ENCODE measurements around the gene PRICKLE3.

The PRICKLE3 gene

DNA sequence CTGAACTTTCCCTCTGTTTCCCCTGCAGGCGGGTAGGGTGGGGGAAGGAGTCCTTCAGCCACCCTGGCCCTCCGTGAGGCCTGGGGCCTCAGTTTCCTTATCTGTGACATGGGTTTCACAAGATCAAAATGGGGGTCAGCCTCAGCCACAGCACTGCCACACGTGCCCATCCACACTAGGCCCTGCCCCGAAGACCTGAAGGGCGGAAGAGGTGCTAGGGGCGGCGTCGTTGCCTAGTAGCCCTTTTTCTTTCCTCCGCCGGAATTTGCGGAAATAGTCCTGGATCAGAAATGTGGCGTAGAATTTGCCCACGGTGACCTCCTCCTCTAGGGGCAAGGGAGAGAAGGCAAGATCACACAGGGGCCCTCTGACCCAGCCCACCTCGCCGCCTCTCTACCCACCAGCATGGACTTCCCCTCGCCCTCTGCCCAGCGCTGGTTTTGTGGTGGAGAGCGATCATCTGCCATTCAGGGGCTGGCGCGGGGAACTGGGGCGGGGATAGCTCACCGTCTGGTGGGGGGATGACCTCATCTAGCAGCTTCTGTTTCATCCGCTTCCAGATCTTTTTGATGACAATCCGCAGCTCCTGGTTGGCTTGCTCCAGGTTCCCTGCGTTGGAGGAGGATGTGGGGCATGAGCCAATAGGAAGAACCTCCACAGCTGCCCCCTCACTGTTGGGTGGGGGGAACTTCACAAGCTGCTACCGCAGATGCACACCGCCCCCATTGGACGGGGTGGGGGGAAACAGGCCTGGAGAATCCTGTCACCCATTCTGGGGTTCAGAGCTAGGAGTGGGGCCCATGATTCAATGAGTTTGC is 23.5 kb upstream of the PRICKLE3 start:
- DNase-seq (ENCODE audit: insufficient read length, low spot score) (no peak), FAIRE-seq (no peak)

DNA sequence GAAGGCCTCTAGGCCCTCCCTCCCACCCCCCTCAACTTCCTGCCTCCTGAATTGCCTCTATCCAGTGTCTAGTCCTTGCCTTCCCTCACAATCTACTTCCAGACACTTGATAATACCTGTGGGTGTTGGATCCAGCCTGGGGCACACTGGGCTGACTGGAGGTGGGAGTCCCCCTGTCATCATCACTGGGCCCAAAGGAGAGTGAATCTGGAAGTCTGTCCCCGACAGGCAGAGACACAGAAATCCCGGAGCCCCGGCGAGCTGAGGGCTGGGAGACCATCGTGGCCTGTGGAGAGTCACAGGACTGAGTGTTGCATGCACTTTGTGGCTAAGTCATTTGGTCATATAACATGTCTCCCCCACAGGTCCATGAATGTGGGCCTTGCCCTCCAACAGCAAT is 22.2 kb upstream of the PRICKLE3 start:
- FAIRE-seq (no peak), DNase-seq (ENCODE audit: insufficient read length, low spot score) (no peak)

DNA sequence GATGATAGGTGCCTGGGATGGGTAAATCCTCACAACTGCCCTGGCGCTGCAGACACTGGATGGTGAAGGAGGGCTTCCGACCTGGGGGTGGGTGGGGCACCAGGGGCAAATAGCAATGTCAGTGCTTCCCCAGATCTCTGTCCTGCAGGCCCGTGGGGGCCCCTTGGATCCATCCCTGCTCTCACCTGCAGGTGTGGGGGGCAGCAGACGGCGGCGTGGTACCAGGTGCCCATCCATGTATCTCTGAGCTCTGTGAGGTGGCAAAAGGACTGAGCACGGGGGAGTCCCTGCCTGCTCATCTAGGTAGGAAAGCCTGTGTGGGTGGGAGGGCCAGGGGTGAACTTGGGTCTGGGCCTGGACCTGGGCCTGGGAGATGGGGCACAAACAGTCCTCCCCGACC is 20.4 kb upstream of the PRICKLE3 start:
- FAIRE-seq, result no peak
- no peak for DNase-seq (ENCODE audit: insufficient read length, low spot score)

DNA sequence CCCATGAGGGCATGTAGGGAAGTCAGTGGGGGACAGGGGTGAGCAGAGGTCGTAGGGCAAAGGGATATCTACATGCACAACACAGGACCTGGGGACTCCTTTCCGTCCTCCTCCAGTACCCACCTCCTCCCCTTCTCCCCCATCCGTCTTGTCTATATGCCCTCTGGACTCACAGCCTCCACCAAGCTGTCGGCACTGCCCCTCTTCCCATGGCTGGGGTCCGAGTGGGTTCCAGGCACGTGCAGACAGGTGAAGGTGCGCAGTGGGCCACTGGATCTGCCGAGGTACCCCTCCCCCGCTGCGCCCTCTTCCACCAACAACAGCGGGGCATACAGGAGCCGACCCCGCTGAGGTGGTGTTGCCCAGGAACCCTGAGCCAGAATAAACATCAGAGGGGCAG is 19.3 kb upstream of the PRICKLE3 start:
- DNase-seq (ENCODE audit: insufficient read length, low spot score) (no peak), FAIRE-seq (no peak)

DNA sequence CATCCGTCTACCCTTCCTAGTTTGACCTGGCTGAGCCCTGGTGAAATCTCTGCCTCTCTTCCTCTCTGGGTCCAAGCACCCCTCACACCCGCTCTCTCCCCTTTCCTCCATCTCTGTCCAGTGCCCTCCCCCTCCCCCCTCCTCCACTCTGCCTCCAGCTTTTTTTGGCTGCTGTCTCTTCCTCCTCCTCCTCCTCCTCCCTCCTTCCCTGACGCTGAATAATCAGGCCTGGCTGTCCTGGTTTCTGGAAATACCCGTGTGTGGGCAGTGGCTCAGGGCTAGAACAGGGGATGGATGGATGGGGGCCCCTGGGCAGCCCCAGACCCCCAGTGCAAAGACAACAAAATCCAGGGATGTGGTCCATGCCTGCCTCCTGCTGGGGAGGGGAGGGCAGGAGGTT is 18.5 kb upstream of the PRICKLE3 start:
- no peak for DNase-seq (ENCODE audit: insufficient read length, low spot score)
- no peak for FAIRE-seq

DNA sequence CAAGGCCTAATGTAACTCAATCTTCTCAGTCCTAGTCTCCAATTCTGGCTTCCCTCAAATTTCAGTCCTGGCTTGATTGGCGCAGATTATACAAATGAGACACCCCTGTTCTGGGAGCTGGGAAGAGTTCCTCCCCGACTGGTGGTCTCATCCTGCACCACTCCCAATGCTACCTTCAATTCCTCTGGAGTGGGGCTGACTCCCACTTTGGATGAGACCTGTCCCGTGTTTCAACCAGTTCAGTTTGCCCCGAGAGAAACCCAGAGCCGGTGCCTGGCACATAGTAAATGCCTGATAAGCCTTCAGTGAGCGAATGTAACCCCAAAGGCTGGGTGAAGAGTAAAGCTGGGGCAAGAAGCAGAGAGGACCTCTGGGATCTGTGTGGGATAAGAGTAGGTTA is 17.8 kb upstream of the PRICKLE3 start:
- DNase-seq (ENCODE audit: insufficient read length, low spot score), result no peak
- no peak for FAIRE-seq

DNA sequence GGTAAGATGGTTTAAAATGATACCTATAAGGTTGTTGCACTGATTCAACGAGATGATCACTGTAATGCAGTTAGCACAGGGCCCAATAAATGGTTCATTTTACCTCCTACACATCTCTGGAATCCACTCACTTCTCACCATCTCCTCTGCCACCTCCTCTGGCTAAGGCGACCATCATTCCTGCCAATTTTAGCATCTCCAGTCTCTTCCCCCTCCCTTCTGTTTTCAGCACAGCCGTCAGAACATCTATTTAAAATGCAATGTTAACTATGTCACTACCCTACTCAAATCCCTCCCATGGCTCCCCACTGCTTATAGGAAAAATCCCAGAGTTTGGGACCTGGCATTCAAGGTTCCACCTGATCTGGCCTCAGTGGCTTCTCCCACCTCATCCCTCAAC is 17.4 kb upstream of the PRICKLE3 start:
- no peak for DNase-seq (ENCODE audit: insufficient read length, low spot score)
- no peak for FAIRE-seq

DNA sequence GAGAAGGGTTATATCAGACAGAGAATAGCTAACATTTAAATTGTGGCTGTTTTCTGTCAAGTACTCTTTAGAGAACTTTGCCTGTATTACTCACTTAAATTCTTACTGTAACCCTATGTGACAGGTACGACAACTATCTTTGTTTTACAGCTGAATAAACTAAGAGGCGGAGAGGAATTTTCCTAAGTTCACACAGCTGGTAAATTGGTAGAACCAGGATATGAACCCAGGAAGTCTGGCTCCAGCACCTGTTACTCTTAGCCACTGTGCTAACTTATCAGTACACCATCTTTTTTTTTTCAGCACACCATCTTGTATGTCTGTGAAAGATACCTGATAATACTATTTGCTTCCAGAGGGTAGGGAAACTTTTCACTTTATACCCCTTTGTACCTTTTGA is 15.8 kb upstream of the PRICKLE3 start:
- FAIRE-seq (no peak), DNase-seq (ENCODE audit: insufficient read length, low spot score) (no peak)

DNA sequence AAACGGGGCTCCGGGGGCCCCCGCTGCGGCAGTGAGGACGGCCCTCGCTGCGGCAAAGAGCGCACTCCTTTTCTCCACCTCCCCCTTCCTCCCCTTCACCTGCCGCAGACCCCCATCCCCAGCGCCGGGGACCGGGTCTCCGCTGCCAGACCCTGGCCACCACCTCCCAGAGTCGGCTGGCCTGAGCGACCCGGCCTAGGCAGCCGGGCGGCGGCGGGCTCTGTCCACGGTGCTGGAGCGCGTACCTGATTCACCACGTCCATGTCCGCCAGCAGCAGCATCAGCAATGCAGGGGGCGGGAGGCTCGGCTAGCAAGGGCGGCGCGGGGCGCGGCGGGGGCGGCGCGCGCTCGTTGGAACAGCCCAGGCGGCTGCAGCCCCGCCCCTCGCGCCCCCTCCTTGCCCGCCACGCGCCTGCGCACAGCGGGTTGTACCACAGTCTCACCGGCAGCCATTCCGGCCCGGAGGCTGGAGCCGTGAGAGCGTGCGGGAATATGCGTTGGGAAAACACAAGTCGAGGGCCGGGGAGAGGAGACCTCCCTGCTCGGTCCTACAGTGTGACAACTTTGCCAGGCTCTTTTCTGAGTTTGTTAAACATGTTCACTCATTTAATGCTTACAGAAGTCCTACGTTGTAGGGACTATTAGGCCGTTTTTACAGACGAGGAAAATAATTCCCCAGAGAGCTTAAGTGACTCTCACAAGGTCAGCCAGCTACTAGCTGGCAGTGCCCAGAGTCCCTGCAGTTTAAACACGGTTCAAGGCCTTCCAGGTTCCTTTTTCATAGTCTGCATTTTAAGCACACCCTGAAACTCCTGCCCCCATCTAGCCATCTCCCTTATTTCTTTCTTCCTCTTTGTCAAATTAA is 14.0 kb upstream of the PRICKLE3 start, which contains the start of gene SYP:
TSS of gene SYP (minus strand) at position 288 of the 866 bp plus-strand sequence. CDS start at position 281, 7 bp downstream.
- FAIRE-seq, result peak; percentile 33

DNA sequence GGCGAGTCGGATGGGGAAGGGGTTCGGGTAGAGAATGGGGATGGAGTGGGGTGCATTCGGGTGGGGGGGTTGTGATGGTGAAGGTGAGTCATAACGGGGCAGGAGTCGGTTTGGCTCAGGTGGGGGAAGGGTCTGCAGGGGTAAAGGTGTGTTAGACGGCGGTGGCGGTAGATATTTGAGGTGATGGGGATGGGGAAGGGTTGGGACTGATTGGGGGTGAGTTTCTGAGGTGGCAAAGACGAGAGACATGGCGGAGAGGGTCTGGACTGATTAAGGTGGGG is 13.1 kb upstream of the PRICKLE3 start:
- FAIRE-seq, result no peak
- no peak for DNase-seq (ENCODE audit: insufficient read length, low spot score)

More for the DNA sequence above, 14.0 kb upstream of the PRICKLE3 start, which contains the start of gene SYP:
- peak; percentile 75 for DNase-seq (ENCODE audit: insufficient read length, low spot score)

DNA sequence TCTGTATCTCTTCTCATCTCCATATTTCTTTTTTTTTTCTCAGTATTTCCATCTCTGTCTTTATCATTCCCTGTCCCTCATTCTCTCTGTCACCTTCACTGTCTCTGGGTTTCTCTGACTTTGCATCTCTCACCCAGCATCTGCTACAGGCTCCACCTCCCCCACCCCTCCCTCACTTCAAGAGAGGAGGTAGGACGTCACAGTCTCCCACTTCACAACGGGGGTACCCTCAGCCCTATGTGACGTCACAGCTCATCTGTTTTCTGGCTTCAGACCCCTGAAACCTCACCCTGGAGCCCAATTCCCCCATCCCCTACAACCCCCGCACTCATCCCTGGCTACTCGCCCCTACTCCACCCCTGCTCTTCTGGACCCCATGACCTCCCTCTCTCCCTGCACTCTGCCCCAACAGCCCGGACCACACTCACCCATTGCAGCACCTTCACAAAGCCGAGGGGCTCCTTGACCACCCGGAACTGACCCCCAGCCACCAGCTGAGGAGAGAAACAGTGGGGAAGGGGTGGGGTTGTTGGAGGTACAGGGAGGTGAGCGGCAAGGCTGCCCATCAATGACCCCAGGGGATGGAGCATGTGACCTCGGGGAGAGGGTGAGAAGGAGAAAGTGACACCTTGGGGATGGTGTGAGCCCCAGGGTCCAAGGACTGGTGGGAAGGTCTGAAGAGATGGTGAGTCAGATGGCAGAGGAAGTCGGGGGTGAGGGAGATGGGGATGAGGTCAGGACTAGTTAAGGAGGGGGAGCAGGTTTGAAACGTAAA is 12.6 kb upstream of the PRICKLE3 start:
- DNase-seq (ENCODE audit: insufficient read length, low spot score) (no peak), FAIRE-seq (no peak)

DNA sequence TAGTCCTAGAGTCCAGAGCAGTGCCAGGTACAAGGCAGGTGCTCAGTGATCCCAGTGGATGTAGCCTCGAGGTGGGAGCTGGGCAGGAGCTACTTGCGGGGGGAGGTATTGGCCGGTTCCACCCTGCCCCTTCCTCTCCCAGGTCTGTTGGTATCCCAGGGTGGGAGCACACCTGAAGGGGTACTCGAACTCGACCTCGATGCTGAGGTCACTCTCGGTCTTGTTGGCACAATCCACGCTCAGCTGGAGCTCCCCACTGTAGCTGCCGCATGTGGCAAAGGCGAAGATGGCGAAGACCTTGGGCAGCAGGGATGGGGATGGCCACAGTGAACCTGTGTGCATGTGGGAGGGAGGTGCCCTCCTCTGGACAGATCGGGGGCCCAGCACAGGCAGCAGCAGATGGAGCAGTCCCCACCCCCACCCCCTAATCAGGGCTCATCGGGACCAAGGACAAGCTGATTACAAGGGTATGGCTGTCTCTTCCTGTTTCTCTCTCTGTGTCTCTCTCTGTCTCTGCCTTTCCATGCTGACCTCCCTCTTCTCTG is 11.4 kb upstream of the PRICKLE3 start:
- DNase-seq (ENCODE audit: insufficient read length, low spot score) (no peak), FAIRE-seq (no peak)

DNA sequence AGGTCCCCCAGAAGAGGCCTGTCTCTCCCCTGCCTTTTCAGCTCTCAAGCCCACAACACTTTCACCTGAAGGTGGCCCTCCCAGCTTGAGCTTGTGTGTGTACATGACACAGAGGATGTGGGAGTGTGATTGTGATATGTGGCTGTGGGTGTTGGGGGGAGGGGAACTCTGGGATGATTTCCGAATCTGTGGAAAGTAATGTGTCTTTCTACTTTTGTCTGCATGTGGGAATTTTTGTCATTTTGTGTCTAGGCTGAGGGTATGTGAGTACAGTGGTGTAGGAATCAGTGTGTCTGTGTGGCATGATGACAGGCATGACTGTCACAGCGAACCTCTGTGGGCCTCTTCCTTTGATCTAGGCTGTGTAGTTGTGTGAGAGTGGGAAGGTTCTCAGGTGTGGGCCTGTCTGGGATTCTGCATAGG is 7.4 kb upstream of the PRICKLE3 start:
- no peak for FAIRE-seq

DNA sequence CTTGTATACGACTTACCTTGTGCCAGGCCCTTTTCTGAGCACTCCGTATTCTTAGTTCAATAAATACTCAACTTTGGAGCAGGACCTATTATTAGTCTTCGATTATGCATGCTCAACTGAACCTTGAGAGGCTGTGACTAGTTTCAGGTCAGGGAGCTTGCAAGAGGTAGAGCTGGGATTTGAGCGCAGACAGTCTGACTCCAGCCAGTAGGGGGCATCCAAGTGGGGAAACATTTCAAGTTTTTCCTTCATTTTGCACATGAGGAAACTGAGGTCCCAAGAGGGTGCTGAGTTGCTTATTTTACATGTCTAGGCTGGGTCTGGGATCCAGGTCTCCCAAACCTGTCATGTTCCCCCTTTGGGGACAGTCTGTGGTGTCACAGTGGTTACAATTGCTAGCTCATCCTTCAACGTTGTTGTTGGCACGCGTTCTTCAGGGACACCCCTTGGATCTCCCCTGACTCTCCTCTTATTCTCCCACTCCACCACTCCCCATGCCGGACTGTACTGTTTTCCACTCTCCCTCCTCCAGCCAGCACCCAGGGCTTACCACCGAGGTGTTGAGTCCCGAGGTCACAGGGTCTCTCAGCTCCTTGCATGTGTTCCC is 6.7 kb upstream of the PRICKLE3 start:
- no peak for DNase-seq (ENCODE audit: insufficient read length, low spot score)
- FAIRE-seq, result no peak

More for the DNA sequence above, 7.4 kb upstream of the PRICKLE3 start:
- DNase-seq (ENCODE audit: insufficient read length, low spot score), result no peak

DNA sequence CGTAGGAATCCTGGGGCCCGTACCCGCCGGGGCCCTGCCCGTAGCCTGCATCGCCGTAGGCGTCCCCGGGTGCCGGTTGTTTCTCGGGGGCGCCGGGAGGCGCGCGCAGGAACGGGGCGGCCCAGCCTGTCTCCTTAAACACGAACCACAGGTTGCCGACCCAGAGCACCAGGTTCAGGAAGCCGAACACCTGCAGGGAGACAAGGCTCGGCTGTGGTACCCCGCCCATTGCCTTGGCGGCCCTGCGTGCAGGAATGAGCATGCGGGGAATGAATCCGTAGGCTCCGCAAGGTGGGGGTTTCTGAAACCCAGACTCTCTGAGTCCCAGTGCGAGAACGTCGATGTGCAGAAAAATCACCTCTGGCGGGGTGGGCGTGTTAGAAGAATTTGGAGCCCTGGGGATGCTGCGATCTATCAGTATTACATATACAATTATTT is 5.4 kb upstream of the PRICKLE3 start:
- DNase-seq (ENCODE audit: insufficient read length, low spot score), result no peak

DNA sequence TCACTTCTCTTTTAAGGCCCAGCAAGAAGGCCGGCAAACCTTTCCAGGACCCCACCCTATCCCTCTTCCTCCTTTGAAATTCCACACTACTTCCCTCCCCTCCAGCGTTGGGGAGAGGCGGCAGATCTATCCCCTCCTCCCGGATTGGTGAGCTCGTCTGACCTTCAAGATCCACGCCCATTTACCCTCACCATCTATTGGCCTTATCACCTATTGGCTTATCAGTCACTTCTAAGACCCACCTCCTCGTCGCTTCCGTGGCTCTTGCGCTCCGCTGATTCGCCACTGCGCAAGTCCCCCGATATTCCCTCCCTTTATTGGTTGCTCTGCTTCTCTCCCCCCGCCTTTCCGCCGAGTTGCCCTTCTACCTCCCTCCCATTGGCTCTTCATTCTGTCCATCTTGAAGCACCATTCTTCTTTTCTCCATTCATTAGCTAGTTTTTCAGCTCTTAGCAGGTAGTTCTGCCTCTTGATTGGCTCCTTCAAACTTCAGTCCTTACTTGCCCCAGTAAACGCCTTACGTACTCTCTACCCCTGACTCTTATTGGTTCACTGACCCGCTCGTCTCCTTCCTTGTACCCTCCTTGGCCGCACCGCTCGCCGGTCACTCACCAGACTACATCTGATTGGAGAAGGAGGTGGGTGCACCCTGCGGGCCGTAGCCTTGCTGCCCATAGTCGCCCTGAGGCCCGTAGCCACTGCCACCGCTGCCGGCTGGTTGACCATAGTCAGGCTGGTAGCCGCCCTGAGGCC is 4.8 kb upstream of the PRICKLE3 start:
- peak; percentile 84 for DNase-seq (ENCODE audit: insufficient read length, low spot score)
- FAIRE-seq, result peak; percentile 44

More for the DNA sequence above, 5.4 kb upstream of the PRICKLE3 start:
- FAIRE-seq, result no peak

DNA sequence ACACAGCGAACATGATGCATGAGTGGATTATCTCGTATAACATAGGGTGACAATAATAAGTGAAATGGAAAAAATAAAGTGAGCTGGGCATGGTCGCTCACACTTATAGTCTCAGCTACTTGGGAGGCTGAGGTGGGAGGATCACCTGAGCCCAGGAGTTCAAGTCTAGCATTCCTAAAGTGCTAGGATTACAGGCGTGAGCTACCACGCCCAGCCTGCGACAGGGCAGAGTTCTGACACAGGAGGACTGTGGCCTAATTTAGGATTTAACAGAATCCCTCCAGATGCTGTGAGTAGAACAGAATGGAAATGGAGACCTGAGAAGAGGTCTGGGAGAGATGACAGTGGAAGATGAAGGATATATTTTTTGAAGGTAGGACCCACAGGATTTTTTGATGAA is 3.4 kb upstream of the PRICKLE3 start:
- DNase-seq (ENCODE audit: insufficient read length, low spot score), result no peak
- FAIRE-seq, result no peak

DNA sequence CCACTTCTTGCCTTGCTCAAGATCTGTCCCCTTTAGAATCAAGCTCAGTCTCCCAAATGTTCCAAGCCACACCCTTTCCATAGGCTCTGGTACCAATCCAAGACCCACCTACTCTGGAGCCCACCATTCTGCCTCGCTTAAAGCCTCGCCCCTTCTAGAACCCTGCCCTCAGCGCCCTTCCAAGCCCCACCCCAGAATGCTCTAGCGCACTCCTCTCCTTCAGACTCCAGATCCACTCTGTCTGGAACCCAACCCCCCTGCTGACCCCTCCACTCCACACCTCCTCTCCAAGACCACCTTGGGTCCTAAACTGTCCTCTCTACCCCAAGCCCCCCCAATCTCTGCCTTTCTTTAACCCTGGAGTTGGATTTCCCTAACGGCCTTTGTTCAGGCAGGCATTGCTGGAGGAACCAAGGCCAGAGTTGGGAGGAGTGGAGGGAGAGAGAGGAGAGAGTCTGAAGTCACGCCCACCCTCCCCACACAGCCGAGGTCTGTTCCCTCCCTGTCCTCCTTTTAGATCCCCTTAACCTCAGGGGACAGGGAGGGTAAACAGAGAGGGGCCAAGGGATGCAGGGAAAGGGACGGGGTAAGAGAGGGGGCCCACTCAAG is 2.4 kb upstream of the PRICKLE3 start:
- FAIRE-seq (no peak), DNase-seq (ENCODE audit: insufficient read length, low spot score) (no peak)

DNA sequence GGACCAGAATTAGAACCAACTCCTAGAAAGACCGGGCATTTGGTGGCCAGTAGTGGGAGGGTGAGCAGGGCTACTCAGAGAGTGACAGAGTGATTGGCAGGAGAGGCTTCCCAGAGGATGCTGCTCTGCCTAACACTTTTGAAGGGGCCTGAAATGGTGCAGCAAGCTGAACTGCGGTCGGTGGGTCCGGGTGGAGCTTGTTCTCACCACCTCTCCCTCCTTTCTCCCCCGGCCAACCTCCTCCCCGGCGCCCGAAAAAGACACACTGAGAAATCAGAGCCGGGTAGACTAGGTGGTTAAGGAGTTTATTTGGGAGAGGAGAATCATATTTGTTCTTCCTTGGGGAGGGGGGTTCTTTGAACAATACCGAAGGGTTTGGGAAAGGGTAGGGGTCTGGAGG is 1.4 kb upstream of the PRICKLE3 start:
- DNase-seq (ENCODE audit: insufficient read length, low spot score) (no peak), FAIRE-seq (no peak)
